WTC11 (cell line): ENCODE data around the gene CHRNE.

Source experiments
- ATF1 ChIP-seq: sonication (generic); formaldehyde crosslinking; IDR thresholded peaks from 2 replicates; pipeline ENCODE4 v1.8.1; 2023; ENCODE audit warnings: mild to moderate bottlenecking, moderate library complexity, missing genetic modification reagents
- ATF2 ChIP-seq: sonication (generic); formaldehyde crosslinking; IDR thresholded peaks from 2 replicates; pipeline ENCODE4 v1.8.1; 2022; ENCODE audit warnings: low read depth, missing genetic modification reagents, borderline replicate concordance
- ATF6 ChIP-seq: sonication (generic); formaldehyde crosslinking; IDR thresholded peaks from 2 replicates; pipeline ENCODE4 v1.8.1; 2023; ENCODE audit warnings: mild to moderate bottlenecking, missing genetic modification reagents
- CREB1 ChIP-seq: sonication (generic); formaldehyde crosslinking; IDR thresholded peaks from 2 replicates; pipeline ENCODE4 v1.8.0; 2023; ENCODE audit warnings: mild to moderate bottlenecking, missing genetic modification reagents
- CTCF ChIP-seq: fragments of 200-600 bp; IDR thresholded peaks from 2 replicates; pipeline ENCODE4 v1.8.0; 2022; ENCODE audit warnings: antibody characterized with exemption
- FOXJ3 ChIP-seq: sonication (generic); formaldehyde crosslinking; IDR thresholded peaks from 2 replicates; pipeline ENCODE4 v1.9.0; 2021; ENCODE audit warnings: missing genetic modification reagents, mild to moderate bottlenecking, borderline replicate concordance
- TEAD4 ChIP-seq: sonication (generic); formaldehyde crosslinking; IDR thresholded peaks from 2 replicates; pipeline ENCODE4 v1.8.0; 2022; ENCODE audit warnings: mild to moderate bottlenecking, missing genetic modification reagents

- no peak for TF ChIP-seq TEAD4 (CRISPR knock-in tag)
- TF ChIP-seq CTCF: no peak
- TF ChIP-seq FOXJ3 (CRISPR knock-in tag): no peak
- no peak for TF ChIP-seq ATF2 (CRISPR knock-in tag)
- no peak for TF ChIP-seq ATF6
- no peak for TF ChIP-seq ATF1 (CRISPR knock-in tag)
- no peak for TF ChIP-seq CREB1
Measured at GRCh38 chr17:4897785-4898184, 5.1 kb downstream of the CHRNE start.
